ENCODE measurements around the gene PTPRS. TPM values are rescaled to one million over a fixed set of nuclear protein-coding genes. Genes with fewer than 3 reads are reported as not detected.

PTPRS gene
- total RNA-seq, 1 donor from 2014 or later: 167 TPM

GRCh38 chr19:5380215-5380919 lies 39.8 kb upstream of the PTPRS start:
- H3F3A ChIP-seq (ENCODE audit: low read depth): peaks cover 5% of the 10 kb centered on the region
- no peak overlapping the region for H2AFZ ChIP-seq (replicated peaks)
- H4K20me1 ChIP-seq (ENCODE audit: low read depth): no peaks in the 10 kb centered on the region
- Mint-ChIP-seq H3K4me3 (no peak overlapping the region), H3K4me1 (no peaks in the 10 kb centered on the region), H3K9me3 (peaks cover 34% of the 10 kb centered on the region), H3K27ac (no peak overlapping the region), H3K36me3 (peaks cover 4% of the 10 kb centered on the region), H3K27me3 (ENCODE audit: insufficient read depth, low read depth) (peaks cover 19% of the 10 kb centered on the region)
- peaks cover under 1% of the 10 kb centered on the region for H3K27me3 ChIP-seq
- TF ChIP-seq EZH2phosphoT487 (IDR thresholded peaks at IDR 0.05): no peak
- TF ChIP-seq CTCF (IDR thresholded peaks at IDR 0.05): no peak
- TF ChIP-seq EZH2 (IDR thresholded peaks at IDR 0.05): no peak
- H3K4me3 ChIP-seq: no peak overlapping the region
- no peak for DNase-seq (ENCODE audit: low spot score)
- H3K36me3 ChIP-seq: no peaks in the 10 kb centered on the region
- no peak overlapping the region for H3K27ac ChIP-seq
- H3K9me3 ChIP-seq (ENCODE audit: low read depth): no peaks in the 10 kb centered on the region
- H3K9ac ChIP-seq: no peak overlapping the region
- no peaks in the 10 kb centered on the region for H3K4me1 ChIP-seq
- no peak overlapping the region for H3K4me2 ChIP-seq
- H3K79me2 ChIP-seq (ENCODE audit: low read depth): no peaks in the 10 kb centered on the region

- Mint-ChIP-seq H3K4me1 (no peaks in the 10 kb centered on the region), H3K36me3 (peaks cover 4% of the 10 kb centered on the region), H3K27ac (no peak overlapping the region), H3K27me3 (ENCODE audit: insufficient read depth, low read depth) (peaks cover 23% of the 10 kb centered on the region), H3K9me3 (peaks cover 10% of the 10 kb centered on the region), H3K4me3 (no peak overlapping the region)
- Histone ChIP-seq H3K4me1 (no peaks in the 10 kb centered on the region), H3K27me3 (peaks cover 30% of the 10 kb centered on the region), H2AFZ (replicated peaks) (no peak overlapping the region), H3K27ac (no peak overlapping the region), H3K9ac (no peak overlapping the region), H3K4me2 (no peak overlapping the region), H3K4me3 (no peak overlapping the region), H3K9me3 (ENCODE audit: low read depth) (no peaks in the 10 kb centered on the region), H3K36me3 (no peaks in the 10 kb centered on the region), H4K20me1 (ENCODE audit: low read depth) (no peaks in the 10 kb centered on the region), H3F3A (ENCODE audit: low read depth) (peaks cover 14% of the 10 kb centered on the region), H3K79me2 (ENCODE audit: low read depth) (no peaks in the 10 kb centered on the region)
- no peak for TF ChIP-seq CTCF (IDR thresholded peaks at IDR 0.05)
- TF ChIP-seq EZH2phosphoT487 (IDR thresholded peaks at IDR 0.05): no peak
- TF ChIP-seq EZH2 (IDR thresholded peaks at IDR 0.05): no peak
- DNase-seq (ENCODE audit: low spot score): no peak
These were observed 36.3 kb upstream of the PTPRS start for GRCh38 chr19:5376928-5377327.

GRCh38 chr19:5372572-5373200 lies 32.1 kb upstream of the PTPRS start:
- H3K9me3 ChIP-seq (ENCODE audit: low read depth): no peaks in the 10 kb centered on the region
- H2AFZ ChIP-seq (replicated peaks): no peak overlapping the region
- DNase-seq (ENCODE audit: low spot score): no peak
- H3K4me1 ChIP-seq: no peaks in the 10 kb centered on the region
- peaks cover 49% of the 10 kb centered on the region for H3K27me3 ChIP-seq
- Mint-ChIP-seq H3K9me3 (no peaks in the 10 kb centered on the region), H3K27me3 (ENCODE audit: insufficient read depth, low read depth) (peaks cover 12% of the 10 kb centered on the region), H3K27ac (no peak overlapping the region), H3K36me3 (no peaks in the 10 kb centered on the region), H3K4me1 (no peaks in the 10 kb centered on the region), H3K4me3 (no peak overlapping the region)
- TF ChIP-seq EZH2phosphoT487 (IDR thresholded peaks at IDR 0.05) (no peak), CTCF (IDR thresholded peaks at IDR 0.05) (no peak), EZH2 (IDR thresholded peaks at IDR 0.05) (no peak)
- no peaks in the 10 kb centered on the region for H3K79me2 ChIP-seq (ENCODE audit: low read depth)
- peaks cover 15% of the 10 kb centered on the region for H3F3A ChIP-seq (ENCODE audit: low read depth)
- no peak overlapping the region for H3K4me2 ChIP-seq
- no peaks in the 10 kb centered on the region for H4K20me1 ChIP-seq (ENCODE audit: low read depth)
- no peak overlapping the region for H3K4me3 ChIP-seq
- no peak overlapping the region for H3K9ac ChIP-seq
- H3K36me3 ChIP-seq: no peaks in the 10 kb centered on the region
- no peak overlapping the region for H3K27ac ChIP-seq

All from neural progenitor cell (in vitro differentiated cells).